GM12864 (cell line): ENCODE results near the gene HUWE1.
"Not testable (repeated sequence)": the region's sequence is repeated elsewhere in the genome, so short reads cannot be mapped to it uniquely, and the experiment has no call there.

Experiments used
- DNase-seq: peaks from one replicate; pipeline ENCODE4 v3.0.0-alpha.2; 2011; ENCODE audit warnings: low read depth
- H3K4me3 ChIP-seq: 2 replicates; pipeline ENCODE4 v1.5.1; 2011; ENCODE audit warnings: mild to moderate bottlenecking, low read depth, low read length, control low read depth
- CTCF ChIP-seq: IDR thresholded peaks from 2 replicates; pipeline ENCODE4 v1.5.1; 2011; ENCODE audit warnings: low read depth, mild to moderate bottlenecking, moderate library complexity, low read length, control low read depth, inconsistent platforms; ENCODE audit errors: missing control alignments

HUWE1 gene

DNA sequence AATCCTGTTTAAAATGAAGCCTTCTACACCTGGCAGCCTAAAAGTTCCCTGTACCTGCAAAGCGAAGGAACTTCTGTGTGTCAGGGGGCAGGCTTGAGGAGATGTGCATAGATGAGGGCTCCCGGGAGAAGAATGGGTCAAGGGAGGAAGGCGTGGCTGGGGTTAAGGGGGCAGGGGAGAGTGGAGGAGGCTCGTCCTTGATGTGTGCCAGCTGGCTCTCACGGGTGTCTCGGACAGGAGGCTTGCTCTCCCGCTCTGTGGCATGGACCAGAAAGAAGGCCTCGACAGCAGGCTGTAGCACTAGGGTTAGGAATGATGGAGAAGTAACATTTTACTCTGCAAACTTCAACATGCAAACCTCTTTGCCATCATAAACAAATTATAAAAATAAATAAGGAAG, 147.7 kb downstream of the HUWE1 start:
- no peak overlapping the region for H3K4me3 ChIP-seq
- TF ChIP-seq CTCF: no peak
- DNase-seq: no peak

DNA sequence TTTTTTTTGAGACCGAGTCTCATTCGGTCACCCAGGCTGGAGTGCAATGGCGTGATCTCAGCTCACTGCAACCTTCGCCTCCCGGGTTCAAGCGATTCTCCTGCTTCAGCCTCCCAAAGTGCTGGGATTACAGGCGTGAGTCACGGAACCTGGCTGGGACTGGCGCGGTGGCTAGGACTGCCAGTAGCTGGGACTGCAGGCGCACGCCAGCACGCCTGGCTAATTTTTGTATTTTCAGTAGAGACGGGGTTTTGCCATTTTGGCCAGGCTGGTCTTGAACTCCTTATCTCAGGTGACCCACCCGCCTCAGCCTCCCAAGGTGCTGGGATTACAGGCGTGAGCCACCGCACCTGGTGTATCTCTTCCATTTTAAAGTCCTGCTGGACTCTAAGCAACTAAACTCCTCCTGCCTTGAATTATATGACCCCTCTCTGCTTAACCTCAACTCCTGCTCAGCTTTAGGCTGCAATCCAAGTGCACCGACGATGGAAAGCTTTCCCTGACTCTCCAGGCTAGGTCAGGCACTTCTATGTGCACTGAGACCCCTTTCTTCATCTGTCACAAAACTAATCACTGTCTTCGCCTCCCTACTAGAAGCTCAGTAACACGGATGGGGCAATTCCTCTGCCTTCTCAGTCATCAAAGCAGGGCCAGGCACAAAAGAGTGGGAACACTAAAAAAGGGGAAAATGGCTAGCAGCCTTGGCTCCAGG, 155.1 kb downstream of the HUWE1 start:
- DNase-seq, H3K4me3 ChIP-seq: not testable (repeated sequence)

- no peak overlapping the region for H3K4me3 ChIP-seq
- no peak for TF ChIP-seq CTCF
- no peak for DNase-seq
Observed at GRCh38 chrX:53526999-53527398, 159.5 kb downstream of the HUWE1 start.

DNA sequence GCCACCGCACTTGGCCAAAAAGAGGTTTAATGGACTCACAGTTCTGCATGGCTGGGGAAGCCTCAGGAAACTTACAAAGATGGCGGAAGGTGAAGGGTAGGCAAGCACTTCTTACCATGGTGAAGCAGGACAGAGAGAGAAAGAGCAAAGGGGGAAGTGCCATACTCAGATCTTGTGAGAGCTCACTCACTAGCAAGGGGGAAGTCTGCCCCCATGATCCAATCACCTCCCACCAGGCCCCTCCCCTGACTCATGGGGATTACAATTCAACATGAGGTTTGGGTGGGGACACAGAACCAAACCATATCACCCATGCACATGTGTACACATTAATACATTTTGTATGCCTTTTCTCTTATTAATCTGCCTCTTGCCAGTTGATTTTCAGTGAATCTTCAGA, 175.2 kb downstream of the HUWE1 start:
- TF ChIP-seq CTCF: no peak
- H3K4me3 ChIP-seq: no peak overlapping the region
- DNase-seq: no peak

- H3K4me3 ChIP-seq, DNase-seq: not testable (repeated sequence)
Observed at GRCh38 chrX:53504035-53504434, 182.5 kb downstream of the HUWE1 start.

DNA sequence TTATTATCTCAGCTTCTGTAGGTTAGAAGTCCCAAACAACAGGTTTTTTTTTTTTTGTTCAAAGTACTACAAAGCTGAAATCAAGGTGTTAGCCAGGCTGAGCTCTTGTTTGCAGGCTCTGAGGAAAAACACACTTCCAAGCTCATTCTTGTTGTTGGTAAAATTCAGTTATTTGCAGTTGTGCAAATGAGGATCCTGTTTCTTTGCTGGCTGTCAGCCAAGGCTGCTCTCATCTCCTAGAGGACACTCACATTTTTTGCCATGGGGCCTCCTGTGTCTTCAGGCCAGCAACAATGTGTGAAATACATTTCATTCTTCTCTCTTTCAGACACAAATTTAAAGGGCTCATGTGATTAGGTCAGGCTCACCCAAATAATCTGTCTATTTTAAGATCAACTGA, 192.1 kb downstream of the HUWE1 start:
- no peak for TF ChIP-seq CTCF
- DNase-seq: no peak
- no peak overlapping the region for H3K4me3 ChIP-seq

- no peak for TF ChIP-seq CTCF
- no peak overlapping the region for H3K4me3 ChIP-seq
- no peak for DNase-seq
Observed at GRCh38 chrX:53486285-53486684, 200.2 kb downstream of the HUWE1 start.

GRCh38 chrX:53483838-53484405, 202.6 kb downstream of the HUWE1 start:
- no peak for TF ChIP-seq CTCF
- H3K4me3 ChIP-seq: no peak overlapping the region
- no peak for DNase-seq
